Fibroblast of mammary gland (primary cell): ENCODE results near the gene SLC2A5.

ENCODE experiments used
- DNase-seq: peaks from one replicate; pipeline ENCODE4 v3.0.0-alpha.2; 2010; ENCODE audit warnings: low read depth
- H3K4me3 ChIP-seq: 2 replicates; pipeline ENCODE4 v1.5.1; 2011; ENCODE audit warnings: low read depth, mild to moderate bottlenecking, low read length, moderate library complexity; ENCODE audit not compliant: control insufficient read depth
- TF ChIP-seq, protein P1 (sequence below): conservative IDR thresholded peaks from 2 replicates; pipeline ENCODE4 v1.5.1; 2011; ENCODE audit warnings: low read depth, low read length, inconsistent platforms; ENCODE audit not compliant: control insufficient read depth, insufficient read depth

SLC2A5 gene

DNA sequence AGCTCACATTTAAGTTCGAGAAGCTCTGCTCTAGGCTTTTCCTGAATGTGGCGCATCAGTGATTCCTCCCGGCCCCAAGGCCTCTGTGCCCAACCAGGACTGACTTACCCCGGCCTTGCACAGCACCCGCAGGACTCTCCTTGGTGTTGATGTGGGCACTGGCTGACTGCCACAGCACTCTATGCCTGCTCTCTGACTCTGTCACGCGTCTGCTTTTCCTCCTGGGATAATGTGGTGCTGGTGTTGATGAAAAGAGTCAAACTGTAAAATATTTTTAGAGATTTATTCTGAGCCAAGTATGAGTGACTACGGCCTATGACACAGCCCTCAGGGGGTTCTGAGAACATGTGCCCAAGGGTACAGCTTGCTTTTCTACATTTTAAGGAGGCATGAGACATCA lies 15.5 kb upstream of the SLC2A5 start:
- TF ChIP-seq, protein P1, sequence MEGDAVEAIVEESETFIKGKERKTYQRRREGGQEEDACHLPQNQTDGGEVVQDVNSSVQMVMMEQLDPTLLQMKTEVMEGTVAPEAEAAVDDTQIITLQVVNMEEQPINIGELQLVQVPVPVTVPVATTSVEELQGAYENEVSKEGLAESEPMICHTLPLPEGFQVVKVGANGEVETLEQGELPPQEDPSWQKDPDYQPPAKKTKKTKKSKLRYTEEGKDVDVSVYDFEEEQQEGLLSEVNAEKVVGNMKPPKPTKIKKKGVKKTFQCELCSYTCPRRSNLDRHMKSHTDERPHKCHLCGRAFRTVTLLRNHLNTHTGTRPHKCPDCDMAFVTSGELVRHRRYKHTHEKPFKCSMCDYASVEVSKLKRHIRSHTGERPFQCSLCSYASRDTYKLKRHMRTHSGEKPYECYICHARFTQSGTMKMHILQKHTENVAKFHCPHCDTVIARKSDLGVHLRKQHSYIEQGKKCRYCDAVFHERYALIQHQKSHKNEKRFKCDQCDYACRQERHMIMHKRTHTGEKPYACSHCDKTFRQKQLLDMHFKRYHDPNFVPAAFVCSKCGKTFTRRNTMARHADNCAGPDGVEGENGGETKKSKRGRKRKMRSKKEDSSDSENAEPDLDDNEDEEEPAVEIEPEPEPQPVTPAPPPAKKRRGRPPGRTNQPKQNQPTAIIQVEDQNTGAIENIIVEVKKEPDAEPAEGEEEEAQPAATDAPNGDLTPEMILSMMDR, result no peak

DNA sequence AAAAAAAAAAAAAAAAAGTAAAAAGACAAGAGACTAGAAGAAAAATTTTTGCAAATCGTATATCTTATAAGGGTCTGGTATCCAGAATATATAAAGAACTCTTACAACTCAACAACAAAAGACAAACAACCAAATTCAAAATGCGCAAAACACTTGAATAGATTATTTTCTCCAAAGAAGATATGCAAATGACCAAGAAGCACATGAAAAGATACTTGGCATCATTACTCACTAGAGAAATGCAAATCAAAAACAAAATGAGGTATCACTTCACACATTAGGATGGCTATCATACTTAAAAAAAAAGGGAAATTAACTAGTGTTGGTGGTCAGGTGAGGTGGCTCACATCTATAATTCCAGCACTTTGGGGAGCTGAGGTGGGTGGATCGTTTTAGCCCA lies 12.0 kb upstream of the SLC2A5 start:
- no peak overlapping the region for H3K4me3 ChIP-seq
- DNase-seq, result no peak
- TF ChIP-seq, protein P1, result no peak

More for the DNA sequence above, 15.5 kb upstream of the SLC2A5 start:
- H3K4me3 ChIP-seq, result no peak overlapping the region
- no peak for DNase-seq

DNA sequence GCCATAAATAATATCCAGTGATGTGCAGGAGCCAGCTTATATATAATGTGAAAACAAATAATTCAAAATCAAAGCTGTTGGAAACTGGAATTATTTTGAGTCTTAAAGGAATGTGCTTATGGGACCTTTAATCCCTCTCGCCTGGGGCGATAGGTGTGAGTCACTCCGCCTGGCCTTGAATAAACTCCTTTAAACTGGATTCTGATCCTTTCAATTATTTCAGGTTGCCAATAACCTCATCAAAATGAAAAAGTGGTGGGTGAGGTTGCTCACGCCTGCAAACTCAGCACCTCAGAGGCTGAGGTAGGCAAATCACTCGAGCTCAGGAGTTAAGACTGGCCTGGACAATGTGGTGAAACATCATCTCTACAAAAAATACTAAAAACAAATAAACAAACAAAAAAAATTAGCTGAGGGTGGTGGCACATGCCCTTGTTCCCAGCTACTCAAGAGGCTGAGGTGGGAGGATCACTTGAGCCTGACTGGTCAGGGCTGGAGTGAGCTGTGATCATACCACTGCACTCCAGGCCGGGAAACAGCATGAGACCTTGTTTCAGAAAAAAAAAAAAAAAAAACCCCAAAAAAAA lies 11.4 kb upstream of the SLC2A5 start:
- DNase-seq, result no peak
- no peak overlapping the region for H3K4me3 ChIP-seq
- TF ChIP-seq, protein P1, result no peak

GRCh38 chr1:9079988-9080704 lies 10.7 kb upstream of the SLC2A5 start:
- TF ChIP-seq, protein P1, result no peak
- no peak for DNase-seq

GRCh38 chr1:9078752-9079500 lies 9.5 kb upstream of the SLC2A5 start:
- TF ChIP-seq, protein P1, result no peak
- peak; percentile 42 for DNase-seq
- H3K4me3 ChIP-seq, result no peak overlapping the region

More at GRCh38 chr1:9079988-9080704, 10.7 kb upstream of the SLC2A5 start:
- no peak overlapping the region for H3K4me3 ChIP-seq

DNA sequence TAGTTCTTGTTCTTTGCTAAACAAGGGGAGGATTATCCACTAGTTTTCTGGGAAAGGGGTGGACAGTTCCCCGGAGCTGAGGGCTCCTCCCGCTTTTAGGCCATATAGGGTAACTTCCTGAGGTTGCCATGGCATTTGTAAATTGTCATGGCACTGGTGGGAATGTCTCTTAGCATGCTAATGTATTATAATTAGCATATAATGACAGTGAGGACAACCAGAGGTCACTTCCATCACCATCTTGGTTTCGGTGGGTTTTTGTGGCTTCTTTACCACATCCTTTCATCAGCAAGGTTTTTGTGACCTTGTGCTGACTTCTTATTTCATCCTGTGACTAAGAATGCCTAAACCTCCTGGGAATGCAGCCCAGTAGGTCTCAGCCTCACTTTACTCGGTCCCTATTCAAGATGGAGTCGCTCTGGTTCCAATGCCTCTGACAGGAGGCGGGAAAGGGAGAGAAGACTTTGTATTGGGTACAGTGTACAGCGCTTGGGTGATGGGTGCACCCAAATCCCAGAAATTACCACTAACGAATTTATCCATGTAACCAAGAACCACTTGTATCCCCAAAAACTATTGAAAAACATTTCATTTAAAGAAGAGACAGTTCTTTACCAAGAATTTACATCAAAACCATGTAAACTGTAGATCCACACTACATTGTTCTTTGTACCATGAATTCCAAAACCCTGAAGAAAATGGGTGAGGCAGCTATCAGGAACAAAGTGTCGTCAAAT lies 8.7 kb upstream of the SLC2A5 start:
- TF ChIP-seq, protein P1, result no peak
- no peak overlapping the region for H3K4me3 ChIP-seq
- peak; percentile 78 for DNase-seq
